Panc1 (cell line): ENCODE measurements around the gene TGM1. TPM values are rescaled to one million over a fixed set of nuclear protein-coding genes. Genes with fewer than 3 reads are reported as not detected.

ENCODE experiments used
- ATAC-seq: fragments of 200-7000 bp; cut with Tn5 transposase; 2 replicates; pipeline ENCODE4 v1.9.1; 2020; ENCODE audit warnings: mild to moderate bottlenecking, moderate library complexity
- BruUV-seq: library from RNA; stranded (reverse); fragments of 400-500 nt; replicated peaks from 2 replicates; lab custom pipeline; 2021; lab: Mats Ljungman, UMichigan
- CTCF ChIA-PET: fragments of 300-600 bp; sonication (Branson Sonifier 250); formaldehyde crosslinking; loops from one replicate; lab custom pipeline; 2022; ENCODE audit warnings: antibody characterized with exemption; lab: Charles Lee
- POLR2A ChIA-PET: fragments of 300-600 bp; sonication (Branson Sonifier 250); formaldehyde crosslinking; loops from one replicate; lab custom pipeline; 2022; ENCODE audit warnings: antibody characterized with exemption; lab: Charles Lee
- DNase-seq: peaks from one replicate; pipeline ENCODE4 v3.0.0-alpha.2; 2010; ENCODE audit warnings: low read depth, low spot score
- H3K27ac ChIP-seq: 2 replicates; pipeline ENCODE4 v1.5.1; 2011; ENCODE audit warnings: mild to moderate bottlenecking, low read length, inconsistent platforms
- H3K27me3 ChIP-seq: fragments of 200-500 bp; sonication (Bioruptor generic); 2 replicates; pipeline ENCODE4 v1.6.0; 2014; ENCODE audit warnings: low read length, inconsistent platforms; ENCODE audit not compliant: control insufficient read depth, insufficient read depth
- H3K36me3 ChIP-seq: fragments of 200-500 bp; sonication (Bioruptor generic); 2 replicates; pipeline ENCODE4 v1.5.1; 2014; ENCODE audit warnings: inconsistent platforms, mild to moderate bottlenecking, low read length, moderate library complexity; ENCODE audit not compliant: control insufficient read depth, insufficient read depth
- H3K4me1 ChIP-seq: 2 replicates; pipeline ENCODE4 v1.5.1; 2011; ENCODE audit warnings: inconsistent platforms, mild to moderate bottlenecking, low read length, moderate library complexity; ENCODE audit not compliant: control insufficient read depth, insufficient read depth
- H3K4me3 ChIP-seq, 2 experiments: 2 replicates each; pipeline ENCODE4 v1.5.1; 2011 to 2012; ENCODE audit warnings: low read depth in 2 of 2, low read length in 2 of 2, mild to moderate bottlenecking in 2 of 2, inconsistent platforms in 1 of 2, moderate library complexity in 1 of 2
- H3K9me3 ChIP-seq: fragments of 200-500 bp; sonication (Bioruptor generic); 2 replicates; pipeline ENCODE4 v1.5.1; 2014; ENCODE audit warnings: low read depth, mild to moderate bottlenecking, inconsistent platforms, low read length, moderate library complexity; ENCODE audit not compliant: control insufficient read depth, insufficient read depth
- POLR2AphosphoS5 ChIP-seq: IDR thresholded peaks from 2 replicates; pipeline ENCODE4 v1.6.1; 2012; ENCODE audit warnings: mild to moderate bottlenecking, low read depth, low read length, moderate library complexity
- SIN3A ChIP-seq: IDR thresholded peaks from 2 replicates; pipeline ENCODE4 v1.6.1; 2012; ENCODE audit warnings: low read depth, mild to moderate bottlenecking, low read length, moderate library complexity, borderline replicate concordance; ENCODE audit not compliant: insufficient read depth
- TCF7L2 ChIP-seq: IDR thresholded peaks from 2 replicates; pipeline ENCODE4 v1.6.1; 2011; ENCODE audit warnings: mild to moderate bottlenecking, low read depth, low read length, inconsistent platforms
- in situ Hi-C: cut with HindIII; loops from 2 replicates; pipeline ENCODE4 v1.10.0; 2016; ENCODE audit warnings: low sequenced_read_pairs, low pct_unique_long_range_greater_than_20kb
- intact Hi-C: fragments of 100-400 bp; cut with micrococcal nuclease; formaldehyde crosslinking; loops from one replicate; pipeline ENCODE4 v1.10.0; 2022; ENCODE audit not compliant: unreplicated experiment
- total RNA-seq: library from RNA; stranded (reverse); gene quantifications from one replicate; pipeline ENCODE4 v1.2.1, GENCODE V29; 2021; ENCODE audit not compliant: unreplicated experiment
- TF ChIP-seq, protein P1 (sequence below): fragments of 450-650 bp; IDR thresholded peaks from 2 replicates; pipeline ENCODE4 v1.5.1; 2017; ENCODE audit warnings: mild to moderate bottlenecking
- TF ChIP-seq, protein P2 (sequence below), 2 experiments: IDR thresholded peaks; 2 replicates each; pipeline ENCODE4 v1.6.1; 2011 to 2012; ENCODE audit warnings: low read depth in 2 of 2, control low read depth in 1 of 2, low read length in 1 of 2, mild to moderate bottlenecking in 1 of 2, moderate library complexity in 1 of 2; ENCODE audit not compliant: insufficient read depth in 1 of 2

TGM1 gene
- total RNA-seq, 1 experiment from 2014 or later, result 2.3 TPM

DNA sequence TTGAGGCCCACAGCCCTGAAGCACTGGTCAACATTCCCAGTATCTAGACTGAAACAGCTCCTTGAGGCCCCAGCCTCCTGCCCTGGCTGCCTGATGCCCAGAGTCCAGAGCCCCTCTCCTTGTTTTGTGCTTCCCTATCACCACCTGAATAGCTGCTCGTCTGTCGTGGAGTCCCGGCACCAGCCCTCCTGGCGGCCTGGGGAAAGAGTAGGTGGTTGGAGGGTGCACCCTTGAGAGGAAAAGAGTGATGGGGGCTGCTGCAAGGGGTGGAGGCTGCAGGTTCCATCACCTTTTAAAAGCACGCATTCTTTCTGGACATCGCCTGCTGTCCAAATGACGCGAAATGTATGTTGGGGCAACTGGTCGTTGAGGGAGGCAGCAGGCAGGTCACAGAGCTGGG lies 5.2 kb upstream of the TGM1 start:
- TF ChIP-seq, protein P1, sequence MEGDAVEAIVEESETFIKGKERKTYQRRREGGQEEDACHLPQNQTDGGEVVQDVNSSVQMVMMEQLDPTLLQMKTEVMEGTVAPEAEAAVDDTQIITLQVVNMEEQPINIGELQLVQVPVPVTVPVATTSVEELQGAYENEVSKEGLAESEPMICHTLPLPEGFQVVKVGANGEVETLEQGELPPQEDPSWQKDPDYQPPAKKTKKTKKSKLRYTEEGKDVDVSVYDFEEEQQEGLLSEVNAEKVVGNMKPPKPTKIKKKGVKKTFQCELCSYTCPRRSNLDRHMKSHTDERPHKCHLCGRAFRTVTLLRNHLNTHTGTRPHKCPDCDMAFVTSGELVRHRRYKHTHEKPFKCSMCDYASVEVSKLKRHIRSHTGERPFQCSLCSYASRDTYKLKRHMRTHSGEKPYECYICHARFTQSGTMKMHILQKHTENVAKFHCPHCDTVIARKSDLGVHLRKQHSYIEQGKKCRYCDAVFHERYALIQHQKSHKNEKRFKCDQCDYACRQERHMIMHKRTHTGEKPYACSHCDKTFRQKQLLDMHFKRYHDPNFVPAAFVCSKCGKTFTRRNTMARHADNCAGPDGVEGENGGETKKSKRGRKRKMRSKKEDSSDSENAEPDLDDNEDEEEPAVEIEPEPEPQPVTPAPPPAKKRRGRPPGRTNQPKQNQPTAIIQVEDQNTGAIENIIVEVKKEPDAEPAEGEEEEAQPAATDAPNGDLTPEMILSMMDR, result no peak
- TF ChIP-seq POLR2AphosphoS5 (no peak), TCF7L2 (no peak), SIN3A (no peak)
- TF ChIP-seq, protein P2, sequence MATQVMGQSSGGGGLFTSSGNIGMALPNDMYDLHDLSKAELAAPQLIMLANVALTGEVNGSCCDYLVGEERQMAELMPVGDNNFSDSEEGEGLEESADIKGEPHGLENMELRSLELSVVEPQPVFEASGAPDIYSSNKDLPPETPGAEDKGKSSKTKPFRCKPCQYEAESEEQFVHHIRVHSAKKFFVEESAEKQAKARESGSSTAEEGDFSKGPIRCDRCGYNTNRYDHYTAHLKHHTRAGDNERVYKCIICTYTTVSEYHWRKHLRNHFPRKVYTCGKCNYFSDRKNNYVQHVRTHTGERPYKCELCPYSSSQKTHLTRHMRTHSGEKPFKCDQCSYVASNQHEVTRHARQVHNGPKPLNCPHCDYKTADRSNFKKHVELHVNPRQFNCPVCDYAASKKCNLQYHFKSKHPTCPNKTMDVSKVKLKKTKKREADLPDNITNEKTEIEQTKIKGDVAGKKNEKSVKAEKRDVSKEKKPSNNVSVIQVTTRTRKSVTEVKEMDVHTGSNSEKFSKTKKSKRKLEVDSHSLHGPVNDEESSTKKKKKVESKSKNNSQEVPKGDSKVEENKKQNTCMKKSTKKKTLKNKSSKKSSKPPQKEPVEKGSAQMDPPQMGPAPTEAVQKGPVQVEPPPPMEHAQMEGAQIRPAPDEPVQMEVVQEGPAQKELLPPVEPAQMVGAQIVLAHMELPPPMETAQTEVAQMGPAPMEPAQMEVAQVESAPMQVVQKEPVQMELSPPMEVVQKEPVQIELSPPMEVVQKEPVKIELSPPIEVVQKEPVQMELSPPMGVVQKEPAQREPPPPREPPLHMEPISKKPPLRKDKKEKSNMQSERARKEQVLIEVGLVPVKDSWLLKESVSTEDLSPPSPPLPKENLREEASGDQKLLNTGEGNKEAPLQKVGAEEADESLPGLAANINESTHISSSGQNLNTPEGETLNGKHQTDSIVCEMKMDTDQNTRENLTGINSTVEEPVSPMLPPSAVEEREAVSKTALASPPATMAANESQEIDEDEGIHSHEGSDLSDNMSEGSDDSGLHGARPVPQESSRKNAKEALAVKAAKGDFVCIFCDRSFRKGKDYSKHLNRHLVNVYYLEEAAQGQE (IDR thresholded peaks at IDR 0.05; ENCODE audit: insufficient read depth in 1 of 2, low read depth in 2 of 2, low read length in 1 of 2), result no peak
- ChIA-PET POLR2A (no interaction called here), CTCF (no interaction called here)
- intact Hi-C loops, result no loop called here
- no TSS peak for BruUV-seq
- in situ Hi-C loops, result no loop called here
- no peaks in the 10 kb centered on the region for H3K36me3 ChIP-seq
- no peaks in the 10 kb centered on the region for H3K9me3 ChIP-seq
- H3K4me3 ChIP-seq, result no peak overlapping the region
- no peaks in the 10 kb centered on the region for H3K27me3 ChIP-seq
- no peak for ATAC-seq
- peaks cover 3% of the 10 kb centered on the region; the same call in 1 of the 2 replicates for H3K4me1 ChIP-seq
- H3K27ac ChIP-seq, result no peak overlapping the region
- no peak for DNase-seq

DNA sequence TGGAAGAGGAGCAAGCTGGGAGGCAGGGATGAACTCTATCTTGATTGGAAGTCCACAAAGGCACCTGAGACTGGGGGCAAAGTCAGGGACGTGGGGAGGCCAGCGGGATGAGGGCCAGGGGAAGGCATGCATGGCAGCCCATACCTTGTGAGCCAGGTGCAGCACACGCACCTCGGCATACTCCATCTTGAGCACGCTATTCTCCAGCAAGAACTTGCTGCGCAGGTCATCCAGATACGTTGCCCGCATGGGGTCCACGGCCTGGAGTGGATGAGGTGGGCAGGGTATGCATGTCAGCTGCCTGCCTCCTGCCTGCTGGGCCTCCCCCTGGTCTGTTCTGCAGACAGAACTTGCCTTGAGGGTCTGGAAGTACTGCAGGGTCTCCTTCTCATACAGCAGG lies 4.5 kb upstream of the TGM1 start:
- Histone ChIP-seq H3K36me3 (no peaks in the 10 kb centered on the region), H3K9me3 (no peaks in the 10 kb centered on the region), H3K4me3 (no peak overlapping the region), H3K4me1 (peaks cover 3% of the 10 kb centered on the region; the same call in 1 of the 2 replicates), H3K27ac (no peak overlapping the region), H3K27me3 (no peaks in the 10 kb centered on the region)
- POLR2A ChIA-PET, result no interaction called here
- ATAC-seq, result no peak
- TF ChIP-seq, protein P2 (IDR thresholded peaks at IDR 0.05; ENCODE audit: insufficient read depth in 1 of 2, low read depth in 2 of 2, low read length in 1 of 2), result no peak
- TF ChIP-seq, protein P1, result no peak
- TF ChIP-seq SIN3A (no peak), POLR2AphosphoS5 (no peak), TCF7L2 (no peak)
- intact Hi-C loops, result no loop called here
- no peak for DNase-seq
- in situ Hi-C loops, result no loop called here
- CTCF ChIA-PET, result no interaction called here
- no TSS peak for BruUV-seq
